H1 (cell line): ENCODE data around the gene ARHGEF7. TPM values are rescaled to one million over a fixed set of nuclear protein-coding genes. Genes with fewer than 3 reads are reported as not detected.

ENCODE experiments used
- CTCF ChIA-PET: fragments of 300-600 bp; sonication (Branson Sonifier 250); formaldehyde crosslinking; loops from one replicate; lab custom pipeline; 2021; ENCODE audit not compliant: partially characterized antibody; lab: Charles Lee
- POLR2A ChIA-PET: fragments of 300-600 bp; sonication (Branson Sonifier 250); formaldehyde crosslinking; loops from one replicate; lab custom pipeline; 2021; ENCODE audit warnings: inconsistent platforms; ENCODE audit not compliant: partially characterized antibody; lab: Charles Lee
- DNase-seq, 2 experiments: peaks; one replicate each; pipeline versions ENCODE4 v3.0.0 to v3.0.0-alpha.2; 2010 to 2022; ENCODE audit warnings: low spot score in 2 of 2, low read depth in 1 of 2, mixed read lengths in 1 of 2
- FAIRE-seq: peaks from 2 replicates; lab custom pipeline; 2011; peaks lifted over from hg19 to GRCh38; lab: Jason Lieb, UNC
- H2AFZ ChIP-seq: 2 replicates; pipeline ENCODE4 v1.8.1; 2012; ENCODE audit warnings: low read length, inconsistent platforms
- H2AK5ac ChIP-seq: 2 replicates; pipeline ENCODE4 v1.6.1; 2013; ENCODE audit warnings: low read depth, low read length
- H2BK120ac ChIP-seq: replicated peaks from 2 replicates; pipeline ENCODE3; 2013; ENCODE audit warnings: low read depth, low read length, inconsistent platforms
- H2BK12ac ChIP-seq: 2 replicates; pipeline ENCODE4 v1.6.1; 2013; ENCODE audit warnings: low read depth, low read length
- H2BK15ac ChIP-seq: 2 replicates; pipeline ENCODE4 v1.6.1; 2013; ENCODE audit warnings: low read length
- H2BK20ac ChIP-seq: 2 replicates; pipeline ENCODE4 v1.6.1; 2013; ENCODE audit warnings: low read length
- H2BK5ac ChIP-seq: 2 replicates; pipeline ENCODE4 v1.6.1; 2013; ENCODE audit warnings: low read depth, low read length
- H3K14ac ChIP-seq: 2 replicates; pipeline ENCODE4 v1.6.1; 2013; ENCODE audit warnings: inconsistent platforms; ENCODE audit not compliant: insufficient read length
- H3K18ac ChIP-seq: 2 replicates; pipeline ENCODE4 v1.6.1; 2013; ENCODE audit warnings: low read length; ENCODE audit errors: extremely low read depth
- H3K23ac ChIP-seq: 2 replicates; pipeline ENCODE4 v1.6.1; 2013; ENCODE audit warnings: inconsistent platforms; ENCODE audit not compliant: insufficient read length
- H3K23me2 ChIP-seq: 2 replicates; pipeline ENCODE4 v1.6.1; 2013; ENCODE audit warnings: low read depth, low read length
- H3K27ac ChIP-seq: 2 replicates; pipeline ENCODE4 v1.6.1; 2011; ENCODE audit warnings: low read depth, low read length, inconsistent platforms
- H3K27me3 ChIP-seq, 4 experiments: replicated peaks in 1 of 4; 1 replicate in 1 of 4; 2 replicates in 3 of 4; pipeline versions ENCODE4 v1.6.1 to v1.8.1; 2011 to 2013; ENCODE audit warnings: low read length in 3 of 4, mild to moderate bottlenecking in 3 of 4, inconsistent platforms in 2 of 4, mixed read lengths in 2 of 4, moderate library complexity in 1 of 4; ENCODE audit not compliant: control insufficient read depth in 3 of 4, insufficient read depth in 3 of 4; ENCODE audit errors: extremely low read depth in 1 of 4
- H3K36me3 ChIP-seq, 4 experiments: 2 replicates each; pipeline versions ENCODE4 v1.6.1 to v1.8.1; 2011 to 2013; ENCODE audit warnings: mild to moderate bottlenecking in 4 of 4, low read length in 3 of 4, moderate library complexity in 2 of 4, control low read depth in 1 of 4, inconsistent platforms in 1 of 4; ENCODE audit not compliant: insufficient read depth in 4 of 4, control insufficient read depth in 2 of 4
- H3K4ac ChIP-seq: replicated peaks from 2 replicates; pipeline ENCODE3; 2013; ENCODE audit warnings: low read length, low read depth, mixed read lengths, inconsistent platforms; ENCODE audit not compliant: insufficient read length
- H3K4me1 ChIP-seq, 4 experiments: replicated peaks in 1 of 4; 1 replicate in 1 of 4; 2 replicates in 3 of 4; pipeline versions ENCODE4 v1.6.1 to v1.8.1; 2011 to 2013; ENCODE audit warnings: low read length in 3 of 4, inconsistent platforms in 2 of 4, mixed read lengths in 1 of 4; ENCODE audit not compliant: insufficient read depth in 4 of 4, control insufficient read depth in 3 of 4
- H3K4me2 ChIP-seq, 2 experiments: 2 replicates each; pipeline versions ENCODE4 v1.6.1 to v1.8.1; 2011 to 2013; ENCODE audit warnings: low read depth in 2 of 2, low read length in 2 of 2, control low read depth in 1 of 2, inconsistent platforms in 1 of 2, mild to moderate bottlenecking in 1 of 2; ENCODE audit not compliant: insufficient read depth in 1 of 2
- H3K4me3 ChIP-seq, 4 experiments: fragments of 200-600, 300-600 bp in 1 of 4; sonication (generic), shearing (Covaris generic), sonication (Bioruptor Twin) in 1 of 4; 2 replicates each; pipeline versions ENCODE4 v1.5.1 to v1.8.1; 2011 to 2016; ENCODE audit warnings: low read length in 4 of 4, low read depth in 3 of 4, control low read depth in 2 of 4, inconsistent platforms in 2 of 4, mild to moderate bottlenecking in 2 of 4, mixed read lengths in 1 of 4, moderate library complexity in 1 of 4; ENCODE audit not compliant: insufficient read depth in 2 of 4; ENCODE audit errors: extremely low read depth in 1 of 4
- H3K56ac ChIP-seq: replicated peaks from 2 replicates; pipeline ENCODE3; 2013; ENCODE audit warnings: low read depth, mild to moderate bottlenecking, mixed read lengths, low read length, inconsistent platforms; ENCODE audit not compliant: insufficient read length
- H3K79me1 ChIP-seq: 2 replicates; pipeline ENCODE4 v1.6.1; 2013; ENCODE audit warnings: low read depth, low read length, control low read depth
- H3K79me2 ChIP-seq, 2 experiments: 2 replicates each; pipeline versions ENCODE4 v1.6.1 to v1.8.1; 2012 to 2013; ENCODE audit warnings: low read length in 2 of 2, mild to moderate bottlenecking in 2 of 2, inconsistent platforms in 1 of 2; ENCODE audit not compliant: insufficient read depth in 2 of 2, control insufficient read depth in 1 of 2
- H3K9ac ChIP-seq, 4 experiments: replicated peaks in 1 of 4; 1 replicate in 1 of 4; 2 replicates in 3 of 4; pipeline versions ENCODE4 v1.6.1 to v1.8.1; 2011 to 2013; ENCODE audit warnings: low read depth in 3 of 4, low read length in 3 of 4, control low read depth in 2 of 4, mild to moderate bottlenecking in 2 of 4, moderate library complexity in 2 of 4, inconsistent platforms in 1 of 4; ENCODE audit errors: extremely low read depth in 1 of 4
- H3K9me3 ChIP-seq, 2 experiments: 2 replicates each; pipeline versions ENCODE4 v1.6.1 to v1.8.1; 2012 to 2013; ENCODE audit warnings: mild to moderate bottlenecking in 2 of 2, moderate library complexity in 2 of 2, control low read depth in 1 of 2, inconsistent platforms in 1 of 2, low read depth in 1 of 2, low read length in 1 of 2, mixed read lengths in 1 of 2; ENCODE audit not compliant: insufficient read depth in 2 of 2
- H4K20me1 ChIP-seq, 2 experiments: replicated peaks in 1 of 2; 2 replicates each; pipeline versions ENCODE3 to v1.8.1; 2011 to 2013; ENCODE audit warnings: inconsistent platforms in 2 of 2, low read length in 2 of 2, mild to moderate bottlenecking in 1 of 2; ENCODE audit not compliant: insufficient read depth in 2 of 2, control insufficient read depth in 1 of 2
- H4K5ac ChIP-seq: 2 replicates; pipeline ENCODE4 v1.6.1; 2013; ENCODE audit warnings: low read length, low read depth, mixed read lengths, inconsistent platforms; ENCODE audit not compliant: insufficient read length
- H4K8ac ChIP-seq: 2 replicates; pipeline ENCODE4 v1.8.0; 2013; ENCODE audit warnings: mild to moderate bottlenecking, moderate library complexity, low read length, inconsistent platforms; ENCODE audit not compliant: insufficient read depth; ENCODE audit errors: extremely low read depth
- H4K91ac ChIP-seq: replicated peaks from 2 replicates; pipeline ENCODE3; 2013; ENCODE audit warnings: low read length, mixed read lengths, inconsistent platforms; ENCODE audit not compliant: insufficient read length
- ATF2 ChIP-seq: IDR thresholded peaks from 2 replicates; pipeline ENCODE4 v1.6.1; 2012; ENCODE audit warnings: low read length, inconsistent platforms
- CBX5 ChIP-seq: fragments of 300-800, 300-1000 bp; sonication (generic); IDR thresholded peaks from 2 replicates; pipeline ENCODE4 v1.7.1; 2016; ENCODE audit warnings: antibody characterized with exemption, low read length, low read depth
- CEBPB ChIP-seq: IDR thresholded peaks from 2 replicates; pipeline ENCODE4 v1.6.1; 2012; ENCODE audit warnings: low read depth, low read length
- EZH2 ChIP-seq: fragments of 200-600 bp; sonication (generic); IDR thresholded peaks from 2 replicates; pipeline ENCODE4 v1.7.1; 2012; ENCODE audit warnings: low read depth, mild to moderate bottlenecking, moderate library complexity, low read length, inconsistent platforms; ENCODE audit not compliant: severe bottlenecking
- KDM1A ChIP-seq: fragments of 200-600, 300-600 bp; sonication (generic); IDR thresholded peaks from 2 replicates; pipeline ENCODE4 v1.7.1; 2016; ENCODE audit warnings: mild to moderate bottlenecking, low read length, borderline replicate concordance
- KDM4A ChIP-seq: IDR thresholded peaks from one replicate; pipeline ENCODE4 v1.7.1; 2012; ENCODE audit warnings: low read depth, mild to moderate bottlenecking, moderate library complexity, low read length, inconsistent platforms; ENCODE audit not compliant: severe bottlenecking
- POU5F1 ChIP-seq: IDR thresholded peaks from 2 replicates; pipeline ENCODE4 v1.6.1; 2011; ENCODE audit warnings: low read depth, mild to moderate bottlenecking, low read length, moderate library complexity
- SP2 ChIP-seq: IDR thresholded peaks from 2 replicates; pipeline ENCODE4 v1.6.1; 2012; ENCODE audit warnings: mild to moderate bottlenecking, low read length, inconsistent platforms
- SRF ChIP-seq: IDR thresholded peaks from 2 replicates; pipeline ENCODE4 v1.6.1; 2011; ENCODE audit warnings: mild to moderate bottlenecking, low read depth, low read length, moderate library complexity
- TAF7 ChIP-seq: optimal IDR thresholded peaks from 2 replicates; pipeline ENCODE3; 2011; ENCODE audit warnings: low read depth, mild to moderate bottlenecking, inconsistent platforms, low read length, moderate library complexity, borderline replicate concordance
- TBP ChIP-seq: IDR thresholded peaks from 2 replicates; pipeline ENCODE4 v1.6.1; 2011; ENCODE audit warnings: low read depth, low read length, improper control_type of control experiment
- TEAD4 ChIP-seq: IDR thresholded peaks from 2 replicates; pipeline ENCODE4 v1.6.1; 2012; ENCODE audit warnings: low read depth, low read length, inconsistent platforms, mixed read lengths
- WGBS, 2 experiments: shearing (Covaris generic) in 1 of 2; methylation state at CpG; one replicate each; pipeline versions ENCODE4 v1.1.6 to v1.1.7; 2013 to 2015; ENCODE audit warnings: low lambda C conversion rate in 2 of 2, mixed read lengths in 2 of 2, inconsistent platforms in 1 of 2, low coverage in 1 of 2, missing lambda C conversion rate in 1 of 2; ENCODE audit not compliant: insufficient replicate concordance in 2 of 2, insufficient coverage in 1 of 2, insufficient read length in 1 of 2; ENCODE audit errors: extremely low coverage in 1 of 2, missing lambda C conversion rate in 1 of 2; 5-methylcytosine and 5-hydroxymethylcytosine counted together
- polyA plus RNA-seq, 7 experiments: library from polyadenylated mRNA; depleted of rRNA in 3 of 7; stranded (reverse) in 5 of 7; unstranded in 2 of 7; fragments of >200 nt in 5 of 7; fragments of 200-250 nt in 2 of 7; gene quantifications; 1 replicate in 5 of 7; 2 replicates in 1 of 7; 4 replicates in 1 of 7; pipeline versions ENCODE4 v1.2.1 to v1.2.3, GENCODE V29; 2011 to 2013; ENCODE audit warnings: missing spikeins in 2 of 7, mixed read lengths in 2 of 7
- total RNA-seq: library from RNA; stranded (reverse); fragmentation: NEBNext Ultra II Directional; extraction: Animal tissue kit (Norgen Biotek cat#: 25700); gene quantifications from 2 replicates; pipeline ENCODE4 v1.2.1, GENCODE V29; 2021

The ARHGEF7 gene
- total and polyA plus RNA-seq, 2 of the 8 experiments (the other 6 are each of a cell fraction or from before 2014, with no cell fraction given): 26.2 to 56.5 TPM

GRCh38 chr13:111142472-111142871, 27.4 kb downstream of the ARHGEF7 start:
- 94% methylated on average over 1 of the region's 1 CpG; no CpG with 5 or more reads in 1 of the 2 experiments for WGBS, 2 experiments
- Histone ChIP-seq H3K36me3 (no peaks in the 10 kb centered on the region), H3K79me2 (no peaks in the 10 kb centered on the region), H3K18ac (no peak overlapping the region), H2BK120ac (no peak overlapping the region), H2BK15ac (no peak overlapping the region), H4K8ac (no peak overlapping the region), H4K20me1 (no peaks in the 10 kb centered on the region), H3K4me3 (no peak overlapping the region), H2BK12ac (no peak overlapping the region), H3K27me3 (no peaks in the 10 kb centered on the region), H2BK20ac (no peak overlapping the region), H3K9ac (no peak overlapping the region), H3K14ac (no peak overlapping the region), H3K4me1 (no peaks in the 10 kb centered on the region), H3K79me1 (no peaks in the 10 kb centered on the region), H3K56ac (no peak overlapping the region), H2AFZ (no peak overlapping the region), H3K27ac (no peak overlapping the region), H4K91ac (no peak overlapping the region), H4K5ac (no peak overlapping the region), H3K23ac (no peak overlapping the region), H3K23me2 (no peaks in the 10 kb centered on the region), H3K4me2 (no peak overlapping the region), H3K4ac (no peak overlapping the region), H2AK5ac (no peak overlapping the region), H3K9me3 (no peaks in the 10 kb centered on the region), H2BK5ac (no peak overlapping the region)
- CTCF ChIA-PET: no interaction called here
- DNase-seq: no peak
- FAIRE-seq: no peak
- POLR2A ChIA-PET: no interaction called here
- TF ChIP-seq SRF (no peak), TBP (no peak), KDM1A (no peak), CBX5 (no peak), ATF2 (no peak), SP2 (no peak), POU5F1 (no peak), TAF7 (no peak), CEBPB (no peak), EZH2 (no peak), TEAD4 (no peak), KDM4A (no peak)
